Measurements from ENCODE around the gene BTRC.
"Not testable (repeated sequence)": the region's sequence is repeated elsewhere in the genome, so short reads cannot be mapped to it uniquely, and the experiment has no call there.

Gene BTRC

DNA sequence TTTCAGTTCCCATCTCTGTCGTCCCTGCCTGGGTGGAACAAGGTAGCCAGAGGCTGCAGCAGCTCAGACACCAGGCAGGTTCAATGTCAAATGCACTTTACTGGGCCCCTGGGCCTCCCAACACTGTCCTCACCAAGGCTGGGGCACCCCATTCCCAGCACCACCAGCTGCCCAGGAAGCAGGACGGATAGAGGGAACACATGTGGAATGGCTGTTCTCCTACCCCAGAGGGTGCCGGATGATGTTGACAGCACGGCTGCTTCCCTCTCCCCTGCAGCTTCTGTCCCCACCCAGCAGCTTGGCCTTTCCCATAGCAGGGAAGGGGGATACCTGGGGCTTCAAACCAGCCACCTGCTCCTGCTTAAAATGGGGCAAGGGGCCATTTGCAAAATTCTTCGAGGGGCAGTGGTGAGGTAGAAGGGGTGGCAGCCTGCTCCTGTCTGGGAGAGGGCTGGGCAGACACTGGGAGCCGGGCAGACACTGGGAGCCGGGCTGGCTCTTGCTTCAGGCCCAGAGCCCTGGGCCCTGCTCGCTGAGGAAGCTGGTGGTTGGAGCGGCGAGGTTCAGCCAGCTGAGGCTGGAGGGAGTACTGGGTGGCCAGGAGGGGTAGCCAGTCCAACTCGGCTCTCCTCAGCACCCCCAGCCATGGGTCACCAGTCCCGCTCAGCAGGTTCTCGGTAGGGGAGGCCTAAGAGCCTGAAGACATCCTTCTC, 225.0 kb downstream of the BTRC start:
- Histone ChIP-seq H3K9ac (ENCODE audit: low read length) (no peak overlapping the region), H3K4me1 (ENCODE audit: control insufficient read depth, insufficient read depth, low read length) (no peaks in the 10 kb centered on the region), H3K36me3 (ENCODE audit: control insufficient read depth, insufficient read depth, low read length) (peaks cover 5% of the 10 kb centered on the region), H3K27me3 (ENCODE audit: control insufficient read depth, insufficient read depth, low read length) (no peaks in the 10 kb centered on the region), H3K9me3 (ENCODE audit: control insufficient read depth, low read length) (no peaks in the 10 kb centered on the region), H3K4me3 (ENCODE audit: low read length) (no peak overlapping the region)

DNA sequence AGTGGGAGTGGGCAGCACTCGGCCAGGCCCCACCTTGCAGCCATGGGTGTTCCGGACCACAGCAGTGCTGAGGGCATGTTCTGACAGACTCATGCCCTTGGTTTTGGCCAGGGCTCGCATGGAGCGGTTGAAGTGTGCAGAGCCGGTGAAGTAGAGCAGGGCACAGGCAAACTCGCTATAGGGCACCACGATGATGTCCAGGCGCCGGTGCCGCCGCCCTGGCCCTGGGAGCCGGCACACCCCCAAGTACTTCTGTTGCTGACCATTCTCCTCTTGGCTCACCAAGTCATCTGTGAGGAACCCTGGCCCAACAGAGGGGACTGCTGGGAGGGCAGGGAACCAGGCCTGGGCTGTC, 225.5 kb downstream of the BTRC start:
- Histone ChIP-seq H3K4me1 (ENCODE audit: control insufficient read depth, insufficient read depth, low read length) (no peaks in the 10 kb centered on the region), H3K36me3 (ENCODE audit: control insufficient read depth, insufficient read depth, low read length) (peaks cover 5% of the 10 kb centered on the region), H3K27me3 (ENCODE audit: control insufficient read depth, insufficient read depth, low read length) (no peaks in the 10 kb centered on the region), H3K9me3 (ENCODE audit: control insufficient read depth, low read length) (no peaks in the 10 kb centered on the region), H3K4me3 (ENCODE audit: low read length) (no peak overlapping the region), H3K9ac (ENCODE audit: low read length) (no peak overlapping the region)

DNA sequence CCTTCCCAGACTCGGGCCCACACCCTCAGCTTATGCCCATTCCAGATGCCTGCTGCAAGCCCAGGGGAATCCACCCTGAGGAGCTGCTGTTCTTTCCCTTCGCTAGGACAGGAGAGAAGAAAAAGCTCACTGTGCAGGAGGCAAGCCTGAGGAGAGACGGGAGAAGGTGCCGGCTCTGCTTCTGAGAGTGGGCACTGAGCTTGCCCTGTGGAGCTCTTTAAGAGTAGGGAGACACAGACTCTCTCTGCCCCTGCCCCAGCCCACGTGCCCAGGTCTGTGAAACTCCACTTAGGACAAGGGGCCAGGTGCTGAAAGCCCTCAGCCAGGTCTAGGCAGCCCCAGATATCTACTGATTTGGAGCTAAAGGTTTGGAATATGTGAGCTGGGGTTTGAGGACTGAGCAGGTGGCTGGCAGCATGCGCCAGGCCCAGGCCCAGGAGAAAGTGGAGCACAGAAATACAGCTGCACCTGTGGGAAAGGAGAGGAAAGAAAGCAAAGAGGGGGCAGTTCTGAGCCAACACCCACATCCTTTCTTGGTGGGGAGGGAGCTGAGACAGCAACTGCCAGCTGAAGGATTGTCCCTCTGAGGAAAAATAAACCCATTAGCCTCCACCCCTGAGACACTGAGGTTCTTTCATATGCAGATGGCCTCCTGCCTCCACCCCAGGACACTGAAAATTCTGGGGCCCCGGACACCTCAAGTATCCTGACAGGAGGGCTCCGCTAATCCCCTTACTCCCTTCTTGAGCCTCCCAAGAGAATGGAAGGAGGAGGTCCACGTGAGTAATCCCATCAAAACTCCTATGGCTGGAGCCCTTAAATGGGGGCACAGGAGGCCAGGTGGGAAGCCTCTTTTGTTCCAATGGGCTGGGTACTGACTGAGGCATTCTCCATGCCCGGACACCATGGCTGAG, 226.8 kb downstream of the BTRC start:
- no peak overlapping the region for H3K9ac ChIP-seq (ENCODE audit: low read length)
- H3K4me1 ChIP-seq (ENCODE audit: control insufficient read depth, insufficient read depth, low read length), result no peaks in the 10 kb centered on the region
- H3K4me3 ChIP-seq (ENCODE audit: low read length), result no peak overlapping the region
- H3K36me3 ChIP-seq (ENCODE audit: control insufficient read depth, insufficient read depth, low read length), result peaks cover 5% of the 10 kb centered on the region
- no peaks in the 10 kb centered on the region for H3K27me3 ChIP-seq (ENCODE audit: control insufficient read depth, insufficient read depth, low read length)
- H3K9me3 ChIP-seq (ENCODE audit: control insufficient read depth, low read length), result no peaks in the 10 kb centered on the region

DNA sequence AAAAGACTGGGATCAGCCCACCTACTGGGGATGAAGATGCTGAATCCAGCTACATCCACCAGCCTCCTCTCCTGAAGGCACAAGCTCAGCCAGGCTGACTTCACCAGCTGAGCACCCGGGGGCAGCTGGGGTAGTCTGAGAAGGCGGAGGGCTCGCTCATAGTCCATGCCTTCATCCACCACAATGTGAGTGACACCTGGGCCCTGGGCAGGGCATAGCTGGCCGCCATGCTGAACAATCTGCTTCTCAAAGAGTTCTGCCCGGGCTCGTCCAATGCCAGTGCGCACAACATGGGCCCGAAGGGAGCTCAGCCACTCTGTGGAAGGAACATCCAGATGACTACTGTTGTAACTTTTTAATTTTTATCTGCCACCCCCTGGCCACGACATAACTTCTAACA, 231.9 kb downstream of the BTRC start:
- no peak overlapping the region for H3K4me3 ChIP-seq (ENCODE audit: low read length)

DNA sequence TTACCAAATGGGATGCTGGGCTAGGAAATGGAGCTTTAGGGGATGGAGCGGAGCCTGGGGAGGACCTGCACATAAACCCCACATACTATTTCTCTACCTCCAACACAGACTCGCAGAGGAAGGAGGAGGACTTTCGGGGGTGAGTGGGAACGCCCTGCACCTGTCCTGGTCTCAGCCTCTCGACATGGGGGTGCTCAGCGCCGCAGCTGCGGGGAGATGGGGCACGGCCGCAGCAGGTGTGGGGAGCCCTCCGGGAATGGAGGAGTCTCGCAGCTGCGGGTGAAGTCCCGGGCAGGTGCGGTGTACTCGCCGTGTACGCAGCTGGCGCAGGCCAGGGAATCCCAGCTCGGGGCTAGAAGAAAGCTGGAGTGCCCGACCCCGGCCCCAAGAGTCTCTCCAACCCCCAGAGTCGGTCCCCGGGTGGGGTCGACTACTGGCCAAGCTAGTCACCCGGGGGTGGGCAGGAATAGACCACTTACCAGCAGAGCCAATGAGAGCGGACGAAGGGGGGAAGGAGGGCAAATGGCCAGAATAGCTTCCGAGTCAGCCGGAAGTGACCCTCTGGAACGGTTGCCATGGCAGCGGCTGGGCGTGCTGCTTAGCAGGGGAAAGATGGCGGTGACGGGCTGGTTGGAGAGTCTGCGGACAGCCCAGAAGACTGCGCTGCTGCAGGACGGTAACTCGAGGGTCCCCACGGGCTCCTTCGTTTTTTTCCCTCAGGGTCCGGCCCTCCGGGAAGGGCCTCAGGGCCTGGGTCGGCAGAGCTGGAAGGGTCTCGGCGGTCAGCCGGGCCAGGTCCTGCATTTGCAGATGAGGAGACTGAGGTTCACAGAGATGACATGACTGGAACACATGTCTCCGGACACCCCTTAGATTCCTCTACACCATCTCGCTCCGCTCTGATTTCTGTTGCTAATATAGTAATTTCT, 234.0 kb downstream of the BTRC start, which contains the start of the genes DPCD and POLL:
Gene DPCD, plus strand, starts transcription at position 597 of the 929 bp plus-strand sequence. Its CDS starts 16 bp downstream, at position 613.
Gene POLL, minus strand, starts transcription at position 533 of the 929 bp plus-strand sequence. CDS start 897 bp downstream, outside the sequence.
- Histone ChIP-seq H3K9me3 (ENCODE audit: control insufficient read depth, low read length) (no peaks in the 10 kb centered on the region), H3K9ac (ENCODE audit: low read length) (peak within 1 kb of the TSS; percentile 89), H3K4me3 (ENCODE audit: low read length) (peak within 1 kb of the TSS; percentile 64), H3K27me3 (ENCODE audit: control insufficient read depth, insufficient read depth, low read length) (no peaks in the 10 kb centered on the region), H3K36me3 (ENCODE audit: control insufficient read depth, insufficient read depth, low read length) (peaks cover 2% of the 10 kb centered on the region), H3K4me1 (ENCODE audit: control insufficient read depth, insufficient read depth, low read length) (peaks cover 16% of the 10 kb centered on the region)

More for the DNA sequence above, 231.9 kb downstream of the BTRC start:
- Histone ChIP-seq H3K9me3 (ENCODE audit: control insufficient read depth, low read length) (no peaks in the 10 kb centered on the region), H3K4me1 (ENCODE audit: control insufficient read depth, insufficient read depth, low read length) (peaks cover 16% of the 10 kb centered on the region), H3K36me3 (ENCODE audit: control insufficient read depth, insufficient read depth, low read length) (peaks cover 5% of the 10 kb centered on the region), H3K27me3 (ENCODE audit: control insufficient read depth, insufficient read depth, low read length) (no peaks in the 10 kb centered on the region), H3K9ac (ENCODE audit: low read length) (no peak overlapping the region)

DNA sequence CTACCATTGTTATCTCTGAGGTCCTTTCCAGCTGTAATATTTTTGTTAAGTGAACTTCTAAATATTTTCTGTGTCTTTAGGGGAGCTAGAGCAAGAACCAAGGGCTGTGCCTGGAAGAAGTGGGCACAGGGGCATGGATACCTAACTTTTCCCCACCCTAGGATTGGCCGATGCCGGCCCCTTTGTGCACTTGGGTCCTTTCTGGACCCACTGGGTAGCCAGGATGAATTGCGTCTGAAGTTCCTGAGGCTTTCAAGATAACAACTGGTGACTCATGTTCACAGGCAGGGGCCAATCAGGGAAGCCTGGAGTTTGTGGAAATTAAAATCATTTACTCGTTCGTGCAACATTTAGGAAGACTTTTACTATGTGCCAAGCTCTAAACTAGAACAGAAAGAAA, 234.9 kb downstream of the BTRC start:
- Histone ChIP-seq H3K9ac (ENCODE audit: low read length) (no peak overlapping the region), H3K4me1 (ENCODE audit: control insufficient read depth, insufficient read depth, low read length) (peaks cover 16% of the 10 kb centered on the region), H3K36me3 (ENCODE audit: control insufficient read depth, insufficient read depth, low read length) (no peaks in the 10 kb centered on the region), H3K27me3 (ENCODE audit: control insufficient read depth, insufficient read depth, low read length) (no peaks in the 10 kb centered on the region), H3K4me3 (ENCODE audit: low read length) (peak overlapping the region; percentile 64), H3K9me3 (ENCODE audit: control insufficient read depth, low read length) (no peaks in the 10 kb centered on the region)

DNA sequence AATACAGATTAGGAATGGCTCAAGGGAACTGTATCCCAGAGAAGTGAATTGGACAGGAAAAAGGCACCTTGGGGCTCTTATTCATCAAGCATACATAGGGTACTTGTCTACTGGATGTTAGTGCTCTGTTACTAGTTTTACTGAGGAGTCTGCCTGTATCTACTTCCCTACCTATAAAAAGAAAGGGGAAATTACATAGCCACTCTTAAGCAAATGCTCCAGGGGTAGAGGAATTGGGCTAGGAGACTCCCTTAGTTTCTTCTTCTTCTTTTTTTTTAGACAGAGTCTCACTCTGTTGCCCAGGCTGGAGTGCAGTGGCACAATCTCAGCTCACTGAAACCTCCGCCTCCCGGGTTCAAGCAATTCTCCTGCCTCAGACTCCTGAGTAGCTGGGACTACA, 239.4 kb downstream of the BTRC start:
- H3K4me3 ChIP-seq (ENCODE audit: low read length); H3K4me1 ChIP-seq (ENCODE audit: control insufficient read depth, insufficient read depth, low read length); H3K9ac ChIP-seq (ENCODE audit: low read length); H3K36me3 ChIP-seq (ENCODE audit: control insufficient read depth, insufficient read depth, low read length); H3K27me3 ChIP-seq (ENCODE audit: control insufficient read depth, insufficient read depth, low read length); H3K9me3 ChIP-seq (ENCODE audit: control insufficient read depth, low read length): not testable (repeated sequence)

DNA sequence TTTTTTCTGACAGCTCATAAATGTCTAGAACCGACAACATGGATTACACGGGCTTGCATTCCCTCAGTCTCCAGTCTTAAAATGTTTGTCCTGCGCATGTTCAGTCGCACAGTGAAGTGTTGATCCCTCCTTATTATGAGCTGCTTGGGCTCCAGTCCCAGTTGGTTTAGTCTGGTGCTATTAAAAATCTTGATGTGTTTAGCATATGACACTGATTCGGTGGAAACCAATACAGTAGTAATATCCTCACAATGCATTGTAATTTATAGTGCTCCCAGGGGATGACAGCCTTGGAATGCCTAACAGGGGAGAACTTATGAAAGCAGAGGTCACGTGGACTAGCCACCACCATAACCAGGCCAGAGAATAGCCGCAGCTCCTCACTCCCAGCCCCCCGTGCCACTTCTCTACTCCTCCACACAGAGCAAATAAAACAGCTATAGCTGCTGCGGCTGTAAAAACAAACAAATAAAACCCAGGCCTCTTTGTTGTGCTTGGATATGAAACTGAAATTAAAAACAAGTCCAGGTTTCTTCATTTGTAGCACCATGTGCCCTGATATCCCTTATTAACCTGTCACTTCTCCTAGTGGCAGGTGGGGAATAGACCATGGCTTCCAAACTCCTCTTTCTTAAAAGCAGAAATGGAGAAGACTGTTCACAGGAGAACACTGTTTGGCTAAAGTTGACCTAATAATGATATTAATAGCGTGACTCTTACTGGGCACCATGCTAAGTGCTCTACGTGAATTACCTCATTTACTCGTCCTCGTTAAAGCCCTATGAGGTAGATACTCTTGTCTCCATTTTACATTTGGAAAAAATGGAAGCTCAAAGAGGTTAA, 241.8 kb downstream of the BTRC start:
- no peaks in the 10 kb centered on the region for H3K27me3 ChIP-seq (ENCODE audit: control insufficient read depth, insufficient read depth, low read length)
- no peaks in the 10 kb centered on the region for H3K4me1 ChIP-seq (ENCODE audit: control insufficient read depth, insufficient read depth, low read length)
- H3K9ac ChIP-seq (ENCODE audit: low read length), result no peak overlapping the region
- H3K36me3 ChIP-seq (ENCODE audit: control insufficient read depth, insufficient read depth, low read length), result no peaks in the 10 kb centered on the region
- H3K4me3 ChIP-seq (ENCODE audit: low read length), result no peak overlapping the region
- no peaks in the 10 kb centered on the region for H3K9me3 ChIP-seq (ENCODE audit: control insufficient read depth, low read length)

DNA sequence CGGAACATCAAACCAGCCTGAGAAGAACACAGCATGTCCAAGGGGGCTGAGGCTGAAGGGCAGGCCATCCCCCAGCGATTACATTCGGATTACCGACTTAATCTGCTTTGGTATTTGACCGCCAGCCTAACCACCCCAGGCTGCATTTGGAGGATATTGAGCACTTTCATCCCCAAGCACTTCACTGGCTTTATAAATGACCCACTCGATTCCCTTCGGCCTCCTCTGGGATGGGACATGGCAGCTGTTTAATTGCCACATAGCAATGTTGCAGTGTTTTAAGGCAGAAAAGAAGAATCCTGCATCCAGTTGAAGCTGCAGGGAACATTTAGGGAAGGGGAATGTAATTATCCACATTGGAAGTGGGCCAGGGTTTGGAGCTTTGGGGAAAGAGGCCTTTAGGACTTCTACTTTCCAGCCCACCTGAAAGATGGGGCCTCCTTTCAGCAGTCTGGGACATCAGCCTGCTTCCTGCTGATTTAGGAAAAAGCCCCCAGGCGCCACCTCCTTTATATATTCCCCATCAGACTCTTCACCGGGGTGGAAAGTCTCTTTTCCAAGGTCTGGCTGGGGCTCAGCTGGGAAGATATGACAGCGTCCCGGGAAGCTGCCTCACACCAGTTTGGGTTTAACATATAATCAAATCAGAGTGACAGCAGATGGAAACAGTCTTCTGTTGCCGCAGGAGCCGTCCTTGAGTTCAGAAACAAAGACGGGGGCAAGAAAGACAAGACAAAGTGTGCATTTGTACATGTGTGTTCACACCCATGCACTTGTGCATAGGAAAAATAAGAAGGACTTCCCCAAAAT, 243.3 kb downstream of the BTRC start:
- no peaks in the 10 kb centered on the region for H3K27me3 ChIP-seq (ENCODE audit: control insufficient read depth, insufficient read depth, low read length)
- H3K4me1 ChIP-seq (ENCODE audit: control insufficient read depth, insufficient read depth, low read length), result no peaks in the 10 kb centered on the region
- no peaks in the 10 kb centered on the region for H3K9me3 ChIP-seq (ENCODE audit: control insufficient read depth, low read length)
- H3K9ac ChIP-seq (ENCODE audit: low read length), result no peak overlapping the region
- H3K36me3 ChIP-seq (ENCODE audit: control insufficient read depth, insufficient read depth, low read length), result no peaks in the 10 kb centered on the region
- no peak overlapping the region for H3K4me3 ChIP-seq (ENCODE audit: low read length)

DNA sequence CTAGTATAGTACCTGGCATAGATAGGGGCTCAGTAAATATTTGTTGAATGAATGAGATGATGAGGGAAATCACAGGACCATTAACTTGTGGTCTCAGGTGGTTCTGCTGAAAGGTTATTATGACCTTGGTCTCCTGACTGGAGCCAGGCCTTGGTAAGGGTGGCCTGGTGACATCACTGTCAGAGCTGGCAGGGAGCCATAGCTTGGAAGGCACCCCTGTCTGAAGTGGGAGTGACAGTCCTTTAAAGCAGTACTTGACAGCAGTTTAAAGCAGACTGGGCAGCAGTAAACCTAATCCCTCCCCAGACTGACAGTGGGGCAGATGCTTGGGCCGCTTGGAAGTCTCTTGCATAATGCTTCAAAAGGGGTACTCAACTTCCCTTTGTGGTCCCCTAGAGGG, 247.6 kb downstream of the BTRC start:
- H3K9ac ChIP-seq (ENCODE audit: low read length), result no peak overlapping the region
- H3K27me3 ChIP-seq (ENCODE audit: control insufficient read depth, insufficient read depth, low read length), result no peaks in the 10 kb centered on the region
- no peaks in the 10 kb centered on the region for H3K36me3 ChIP-seq (ENCODE audit: control insufficient read depth, insufficient read depth, low read length)
- H3K9me3 ChIP-seq (ENCODE audit: control insufficient read depth, low read length), result no peaks in the 10 kb centered on the region
- no peak overlapping the region for H3K4me3 ChIP-seq (ENCODE audit: low read length)
- H3K4me1 ChIP-seq (ENCODE audit: control insufficient read depth, insufficient read depth, low read length), result no peaks in the 10 kb centered on the region

Measured in mucosa of stomach (tissue), 1 donor.